ENCODE results near the gene OXER1.
A peak's percentile ranks its signal among the peaks of the same experiment; 100 is the strongest.

The OXER1 gene

DNA sequence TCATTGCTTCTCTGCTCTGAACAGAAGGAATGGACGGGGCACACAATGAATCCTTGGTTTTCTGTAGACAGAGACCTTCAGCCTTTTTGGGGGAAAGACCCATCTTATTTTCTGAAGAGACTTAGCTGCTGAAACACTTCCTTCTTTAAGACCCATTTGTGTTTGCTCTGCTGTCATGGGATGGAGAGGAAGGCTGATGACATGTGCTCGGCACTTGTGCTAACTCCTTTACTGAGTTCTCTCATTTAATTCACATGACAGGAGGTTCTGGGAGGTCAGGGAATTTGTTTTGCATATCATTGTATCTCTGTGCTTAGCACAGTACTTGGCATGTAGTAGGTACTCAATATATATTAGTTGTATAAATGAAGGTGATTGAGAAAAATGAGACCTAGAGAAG, 39.0 kb downstream of the OXER1 start:
- peaks cover 0 to 8% (median 0%) of the 10 kb centered on the region in 3 donors for H3K9me3 ChIP-seq
- H3K4me1 ChIP-seq = no peaks in the 10 kb centered on the region
- TF ChIP-seq, protein P1, sequence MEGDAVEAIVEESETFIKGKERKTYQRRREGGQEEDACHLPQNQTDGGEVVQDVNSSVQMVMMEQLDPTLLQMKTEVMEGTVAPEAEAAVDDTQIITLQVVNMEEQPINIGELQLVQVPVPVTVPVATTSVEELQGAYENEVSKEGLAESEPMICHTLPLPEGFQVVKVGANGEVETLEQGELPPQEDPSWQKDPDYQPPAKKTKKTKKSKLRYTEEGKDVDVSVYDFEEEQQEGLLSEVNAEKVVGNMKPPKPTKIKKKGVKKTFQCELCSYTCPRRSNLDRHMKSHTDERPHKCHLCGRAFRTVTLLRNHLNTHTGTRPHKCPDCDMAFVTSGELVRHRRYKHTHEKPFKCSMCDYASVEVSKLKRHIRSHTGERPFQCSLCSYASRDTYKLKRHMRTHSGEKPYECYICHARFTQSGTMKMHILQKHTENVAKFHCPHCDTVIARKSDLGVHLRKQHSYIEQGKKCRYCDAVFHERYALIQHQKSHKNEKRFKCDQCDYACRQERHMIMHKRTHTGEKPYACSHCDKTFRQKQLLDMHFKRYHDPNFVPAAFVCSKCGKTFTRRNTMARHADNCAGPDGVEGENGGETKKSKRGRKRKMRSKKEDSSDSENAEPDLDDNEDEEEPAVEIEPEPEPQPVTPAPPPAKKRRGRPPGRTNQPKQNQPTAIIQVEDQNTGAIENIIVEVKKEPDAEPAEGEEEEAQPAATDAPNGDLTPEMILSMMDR (IDR thresholded peaks at IDR 0.05) = no peak
- H3K4me3 ChIP-seq = no peak overlapping the region
- H3K27ac ChIP-seq = no peak overlapping the region
- H3K36me3 ChIP-seq = peaks cover 0 to 7% (median 5%) of the 10 kb centered on the region in 3 donors
- DNase-seq = no peak
- H3K27me3 ChIP-seq = no peaks in the 10 kb centered on the region
- intact Hi-C loops (cut with DNase I; ENCODE audit: low total_unique reads) = no loop called here

DNA sequence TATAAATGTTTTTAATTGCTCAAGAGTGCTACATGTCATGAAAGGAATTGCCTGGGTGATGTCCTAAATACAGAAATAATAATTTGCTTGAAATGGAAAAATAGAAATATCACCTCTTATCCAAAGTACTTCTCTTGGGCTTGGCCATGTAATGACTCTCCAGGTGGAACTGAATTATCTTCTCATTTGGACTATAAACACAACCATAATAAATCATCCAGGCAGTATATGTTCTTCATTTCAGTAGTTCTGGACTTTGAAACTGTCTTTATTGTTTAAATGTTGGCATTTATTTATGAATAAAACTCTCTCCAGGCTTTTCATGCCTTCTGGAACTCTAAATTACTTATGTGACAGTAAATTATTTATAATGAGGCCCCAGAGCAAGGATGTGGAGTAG, 40.5 kb downstream of the OXER1 start:
- Histone ChIP-seq H3K27me3 (no peaks in the 10 kb centered on the region), H3K36me3 (peaks cover 0 to 7% (median 5%) of the 10 kb centered on the region in 3 donors), H3K4me1 (no peaks in the 10 kb centered on the region), H3K9me3 (no peaks in the 10 kb centered on the region), H3K27ac (no peak overlapping the region), H3K4me3 (no peak overlapping the region)
- intact Hi-C loops (cut with DNase I; ENCODE audit: low total_unique reads) = no loop called here
- DNase-seq = no peak
- TF ChIP-seq, protein P1 (IDR thresholded peaks at IDR 0.05) = no peak

DNA sequence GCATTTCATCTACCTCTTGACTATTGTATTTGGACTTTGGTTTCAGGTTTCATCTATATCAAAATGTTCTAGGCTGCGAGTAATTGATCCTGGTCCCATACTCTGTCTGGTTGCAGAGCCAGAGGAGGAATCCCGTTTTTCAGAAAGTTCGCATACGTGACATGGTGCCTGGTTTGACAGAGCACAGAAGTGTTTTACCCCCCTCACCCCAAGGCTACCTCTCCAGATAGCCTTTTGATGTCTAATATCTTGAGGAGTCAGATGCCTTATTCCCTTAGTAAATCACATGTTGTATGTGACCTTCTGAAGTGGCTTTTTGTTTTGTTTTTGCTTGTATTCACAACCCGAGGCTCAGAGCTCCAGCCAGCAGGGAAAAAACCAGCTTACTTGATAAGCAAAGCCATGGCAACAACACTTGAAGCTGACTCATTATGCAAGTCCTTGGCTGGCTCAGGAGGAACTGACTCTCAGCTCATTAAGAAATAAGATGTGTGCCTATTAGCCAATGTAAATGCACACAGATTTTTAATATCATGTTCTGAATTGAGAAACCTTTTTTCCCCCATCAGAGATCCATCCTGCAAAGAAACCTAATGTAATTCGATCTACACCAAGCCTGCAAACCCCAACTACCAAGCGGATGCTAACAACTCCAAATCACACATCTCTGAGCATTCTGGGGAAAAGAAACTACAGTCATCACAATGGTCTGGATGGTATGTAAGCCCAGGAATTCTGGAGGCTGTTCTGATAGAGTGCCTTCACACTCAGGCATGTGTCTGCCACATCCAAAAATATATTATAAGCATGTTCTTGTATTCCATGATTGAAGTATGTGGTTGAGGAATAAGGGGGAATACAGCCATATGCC, 41.4 kb downstream of the OXER1 start:
- Histone ChIP-seq H3K9me3 (no peaks in the 10 kb centered on the region), H3K27me3 (no peaks in the 10 kb centered on the region), H3K4me3 (no peak overlapping the region), H3K36me3 (peaks cover 0 to 7% (median 5%) of the 10 kb centered on the region in 3 donors), H3K27ac (no peak overlapping the region), H3K4me1 (no peaks in the 10 kb centered on the region)
- intact Hi-C loops (cut with DNase I; ENCODE audit: low total_unique reads) = no loop called here
- TF ChIP-seq, protein P1 (IDR thresholded peaks at IDR 0.05) = no peak
- peak; percentile 72 to 76 for DNase-seq

DNA sequence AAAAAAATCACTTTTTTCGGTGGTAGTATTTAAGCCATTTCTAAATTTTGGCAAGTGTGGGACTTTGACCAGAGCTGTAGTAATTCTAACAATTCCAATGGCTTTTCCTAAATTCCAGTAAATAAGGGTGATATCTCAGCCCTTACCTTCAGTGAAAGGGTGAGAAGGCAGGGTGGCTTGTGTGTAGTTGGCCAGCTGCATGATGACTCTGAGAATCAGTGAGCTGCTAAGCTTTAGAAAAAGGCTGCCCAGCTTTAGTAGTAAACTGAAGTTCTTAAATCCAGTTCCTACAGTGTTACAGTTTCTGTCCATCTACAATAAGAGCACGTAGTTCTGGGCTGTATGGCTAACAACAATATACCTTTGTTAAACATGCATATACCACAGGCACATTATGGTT, 42.0 kb downstream of the OXER1 start:
- H3K4me1 ChIP-seq = no peaks in the 10 kb centered on the region
- H3K27ac ChIP-seq = no peak overlapping the region
- TF ChIP-seq, protein P1 (IDR thresholded peaks at IDR 0.05) = no peak
- peaks cover 0 to 7% (median 5%) of the 10 kb centered on the region in 3 donors for H3K36me3 ChIP-seq
- DNase-seq = no peak
- H3K27me3 ChIP-seq = no peaks in the 10 kb centered on the region
- no peaks in the 10 kb centered on the region for H3K9me3 ChIP-seq
- intact Hi-C loops (cut with DNase I; ENCODE audit: low total_unique reads) = no loop called here
- H3K4me3 ChIP-seq = no peak overlapping the region

DNA sequence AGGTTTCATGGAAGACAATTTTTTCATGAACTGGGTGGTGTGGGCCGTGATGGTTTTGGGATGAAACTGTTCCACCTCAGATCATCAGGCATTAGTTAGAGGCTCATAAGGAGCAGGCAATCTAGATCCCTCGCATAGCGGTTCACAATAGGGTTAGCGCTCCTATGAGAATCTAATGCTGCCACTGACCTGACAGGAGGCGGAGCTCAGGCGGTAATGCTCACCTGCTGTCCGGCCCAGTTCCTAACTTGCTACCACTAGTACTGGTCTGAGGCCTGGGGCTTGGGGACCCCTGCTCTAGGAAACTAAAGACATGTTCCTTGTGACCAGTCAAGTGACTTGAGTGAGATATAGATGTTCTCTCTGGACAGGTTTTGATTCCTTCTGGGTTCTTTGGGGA, 49.2 kb downstream of the OXER1 start:
- TF ChIP-seq, protein P1 (IDR thresholded peaks at IDR 0.05) = no peak
- DNase-seq = no peak
- peaks cover 0 to 3% (median 2%) of the 10 kb centered on the region in 3 donors for H3K36me3 ChIP-seq
- H3K4me3 ChIP-seq = no peak overlapping the region
- H3K27ac ChIP-seq = no peak overlapping the region
- intact Hi-C loops (cut with DNase I; ENCODE audit: low total_unique reads) = no loop called here
- H3K9me3 ChIP-seq = no peaks in the 10 kb centered on the region
- no peaks in the 10 kb centered on the region for H3K4me1 ChIP-seq
- H3K27me3 ChIP-seq = no peaks in the 10 kb centered on the region
